GM19397 (cell line): ENCODE measurements around the gene PARP8.
"Not testable (repeated sequence)": the region's sequence is repeated elsewhere in the genome, so short reads cannot be mapped to it uniquely, and the experiment has no call there.

Source experiments
- ATAC-seq: cut with Tn5 transposase; IDR thresholded peaks from one replicate; pipeline ENCODE4 v1.9.1; 2021; ENCODE audit warnings: mild to moderate bottlenecking, moderate library complexity; ENCODE audit not compliant: unreplicated experiment

The PARP8 gene

DNA sequence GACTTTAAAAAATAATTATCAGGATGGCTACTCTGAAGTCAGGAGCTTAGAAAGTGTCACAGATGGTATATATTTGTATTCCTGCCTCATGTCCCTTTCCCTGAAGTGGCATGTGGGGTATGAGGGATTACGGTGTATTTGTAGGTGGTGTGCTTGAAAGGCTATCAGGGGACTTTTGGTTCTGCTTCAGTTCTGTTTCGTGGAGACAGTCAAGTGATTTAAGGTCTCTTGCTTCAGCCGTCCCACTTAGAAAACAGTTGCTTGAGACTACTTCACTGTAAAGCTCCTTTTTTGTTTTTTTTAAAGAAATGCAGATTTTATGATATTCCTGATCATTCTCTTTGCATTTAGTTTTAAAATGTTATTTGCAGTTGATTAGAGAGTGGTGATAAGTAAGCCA is 18.3 kb downstream of the PARP8 start:
- no peak for ATAC-seq

DNA sequence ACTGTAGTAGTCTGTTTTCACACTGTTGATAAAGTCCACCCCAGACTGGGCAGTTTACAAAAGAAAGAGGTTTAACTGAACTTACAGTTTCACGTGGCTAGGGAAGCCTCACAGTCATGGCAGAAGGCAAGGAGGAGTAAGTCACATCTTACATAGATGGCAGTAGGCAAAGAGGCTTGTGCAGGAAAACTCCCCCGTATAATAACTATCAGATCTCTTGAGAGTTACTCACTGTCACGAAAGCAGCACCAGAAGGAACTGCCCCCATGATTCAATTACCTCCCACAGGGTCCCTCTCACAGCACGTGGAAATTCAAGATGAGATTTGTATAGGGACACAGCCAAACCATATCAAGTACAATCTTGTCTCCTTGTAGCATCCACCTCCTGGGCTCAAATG is 21.1 kb downstream of the PARP8 start:
- ATAC-seq, result no peak

DNA sequence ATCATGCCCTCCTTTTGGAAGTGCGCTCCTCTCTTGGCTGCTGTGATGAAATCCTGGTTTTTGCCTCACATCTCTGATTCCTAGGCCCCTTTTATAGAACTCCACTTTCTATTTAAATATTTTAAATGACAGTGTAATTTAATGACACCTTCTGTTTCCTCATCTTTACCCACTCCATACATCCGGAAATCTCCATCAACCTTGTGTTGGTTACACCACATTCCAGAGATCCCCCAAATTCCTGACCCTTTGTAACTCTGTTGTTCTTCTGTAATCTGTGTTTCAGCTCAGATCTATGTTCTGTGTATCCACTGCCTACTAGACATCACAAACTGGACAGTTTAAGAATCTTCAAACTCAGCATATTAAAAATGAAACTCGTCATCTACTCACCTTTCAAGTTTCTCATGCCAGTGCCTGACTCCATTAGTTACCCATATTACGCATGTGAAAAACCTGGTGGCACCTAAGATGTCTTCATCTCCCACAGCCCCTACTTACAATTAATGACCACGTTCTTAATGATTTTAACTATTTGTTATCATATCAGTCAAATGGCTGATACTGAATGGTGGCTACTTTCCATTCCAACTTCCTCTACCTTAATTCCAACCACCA is 25.1 kb downstream of the PARP8 start:
- no peak for ATAC-seq

DNA sequence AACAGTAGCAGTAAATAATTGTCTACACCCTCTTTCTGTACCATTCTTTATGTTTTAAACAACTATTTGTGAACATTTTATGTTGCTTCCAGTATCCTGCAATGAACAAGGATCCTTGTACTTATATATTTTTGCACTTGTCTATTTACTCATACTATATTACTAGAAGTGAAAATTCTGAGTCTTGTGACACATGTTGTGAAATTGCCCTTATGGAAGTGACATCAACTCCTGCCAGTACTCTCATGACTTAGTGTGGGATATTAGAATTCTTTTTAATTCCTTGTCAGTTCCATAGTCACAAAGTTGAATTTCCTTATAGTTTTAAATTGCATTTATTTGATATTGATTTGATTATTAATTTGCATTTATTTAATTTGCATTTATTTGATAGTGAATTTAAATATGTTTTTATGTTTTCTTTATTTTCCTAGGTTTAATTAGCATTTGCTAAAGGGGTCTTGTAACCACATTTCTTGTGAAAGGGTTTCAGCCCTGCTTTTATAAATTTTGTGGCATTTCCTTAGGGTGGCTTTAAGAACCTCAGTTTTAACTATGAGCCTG is 27.7 kb downstream of the PARP8 start:
- no peak for ATAC-seq

GRCh38 chr5:50694626-50695025 is 28.2 kb downstream of the PARP8 start:
- not testable (repeated sequence) for ATAC-seq

DNA sequence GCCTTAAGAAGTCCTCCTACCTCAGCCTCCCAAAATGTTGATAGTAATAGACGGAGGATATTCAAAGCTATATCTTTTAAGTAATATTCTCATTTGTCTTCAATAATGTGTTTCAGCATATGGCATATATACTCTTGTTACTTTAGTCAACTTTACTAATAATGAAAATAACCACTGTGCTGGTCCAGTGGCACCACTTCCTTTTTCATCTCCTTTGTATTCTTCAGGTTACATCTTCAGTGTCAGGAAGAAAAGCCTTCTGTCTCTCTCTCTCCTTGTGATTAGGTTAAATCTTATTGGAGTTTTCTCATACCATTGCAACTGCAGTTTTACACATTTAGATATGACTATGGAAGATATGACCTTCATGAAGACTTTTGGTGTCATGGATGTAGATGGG is 31.3 kb downstream of the PARP8 start:
- no peak for ATAC-seq

- no peak for ATAC-seq
Observed at GRCh38 chr5:50699737-50700136, 33.3 kb downstream of the PARP8 start.

DNA sequence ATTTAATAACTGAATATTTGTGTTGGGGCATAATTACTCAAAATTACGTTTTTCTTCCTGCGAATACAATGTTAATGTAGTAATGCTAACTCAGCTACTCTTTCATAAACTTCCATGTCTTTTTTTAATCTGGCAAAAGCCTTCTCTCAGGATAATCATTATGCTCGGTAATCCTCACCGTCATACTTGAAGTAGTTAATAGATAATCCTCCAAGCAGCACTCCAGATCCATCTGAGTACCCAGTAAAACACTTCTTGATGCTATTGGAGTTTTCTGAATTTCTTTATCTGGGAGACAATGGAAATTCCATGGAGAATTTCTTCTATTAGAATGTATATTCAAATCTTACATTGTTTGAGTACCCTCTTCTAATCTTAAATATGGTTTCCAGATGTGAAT is 34.3 kb downstream of the PARP8 start:
- ATAC-seq, result no peak

- ATAC-seq, result no peak
Observed at GRCh38 chr5:50702615-50703366, 36.4 kb downstream of the PARP8 start.

GRCh38 chr5:50703367-50703666 is 36.9 kb downstream of the PARP8 start:
- no peak for ATAC-seq

DNA sequence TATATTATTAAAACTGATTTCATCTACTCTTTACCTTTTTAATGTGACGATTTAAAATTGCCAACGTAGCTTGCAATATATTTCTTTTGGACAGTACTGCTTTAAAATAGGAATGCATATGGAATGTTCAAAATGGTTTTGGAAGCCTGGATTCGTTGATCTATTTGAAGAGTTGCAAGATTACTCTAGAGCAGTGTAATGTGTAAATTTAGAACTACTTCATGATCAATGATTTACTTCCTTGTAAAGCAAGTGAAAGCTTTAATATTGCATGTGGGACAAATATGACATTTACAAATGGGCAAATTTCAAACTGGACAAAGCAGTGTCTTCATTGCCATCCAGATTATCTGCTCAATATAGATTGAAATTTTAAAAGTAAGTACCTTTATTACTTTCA is 38.3 kb downstream of the PARP8 start:
- no peak for ATAC-seq

DNA sequence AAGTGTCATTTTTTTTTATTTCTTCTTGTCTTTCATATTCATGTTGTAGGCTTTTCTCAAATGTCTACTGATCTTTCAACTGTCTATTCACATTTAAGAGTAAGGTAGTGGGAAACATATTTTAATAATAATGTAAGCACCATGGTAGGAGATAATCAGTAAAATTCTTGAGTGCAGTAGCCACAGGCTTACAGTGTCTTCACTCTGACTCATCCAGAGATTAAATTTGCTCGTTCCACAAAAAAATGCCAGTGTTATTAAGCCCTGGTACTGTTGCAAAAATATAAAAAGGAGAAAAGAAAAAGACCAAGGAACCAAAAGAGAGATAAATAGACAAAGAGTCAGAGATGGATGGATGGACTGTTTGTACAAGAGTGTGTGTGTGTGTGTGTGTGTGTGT is 43.0 kb downstream of the PARP8 start:
- ATAC-seq, result no peak

DNA sequence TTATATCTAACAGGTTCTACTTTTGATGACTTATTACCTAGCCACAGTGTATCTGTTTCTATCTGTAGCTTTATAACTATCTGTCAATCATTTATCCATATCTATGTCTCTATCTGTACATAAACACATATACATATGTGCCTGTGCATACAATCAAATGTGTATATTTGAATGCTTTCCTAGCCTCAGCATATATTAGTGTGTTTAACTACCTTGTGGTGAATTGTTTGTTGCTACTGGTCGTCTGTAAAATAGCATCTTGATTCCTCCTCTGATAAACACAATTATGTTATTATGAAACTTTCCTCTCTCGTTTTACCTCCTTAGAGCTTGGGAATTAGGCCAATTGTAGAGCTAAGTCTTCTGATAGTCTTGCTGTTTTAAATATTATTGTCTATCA is 44.4 kb downstream of the PARP8 start:
- peak; percentile 10 for ATAC-seq

GRCh38 chr5:50711280-50711679 is 44.8 kb downstream of the PARP8 start:
- ATAC-seq, result peak; percentile 94

- ATAC-seq, result no peak
Observed at GRCh38 chr5:50712479-50712878, 46.0 kb downstream of the PARP8 start.

GRCh38 chr5:50715001-50715400 is 48.6 kb downstream of the PARP8 start:
- no peak for ATAC-seq

DNA sequence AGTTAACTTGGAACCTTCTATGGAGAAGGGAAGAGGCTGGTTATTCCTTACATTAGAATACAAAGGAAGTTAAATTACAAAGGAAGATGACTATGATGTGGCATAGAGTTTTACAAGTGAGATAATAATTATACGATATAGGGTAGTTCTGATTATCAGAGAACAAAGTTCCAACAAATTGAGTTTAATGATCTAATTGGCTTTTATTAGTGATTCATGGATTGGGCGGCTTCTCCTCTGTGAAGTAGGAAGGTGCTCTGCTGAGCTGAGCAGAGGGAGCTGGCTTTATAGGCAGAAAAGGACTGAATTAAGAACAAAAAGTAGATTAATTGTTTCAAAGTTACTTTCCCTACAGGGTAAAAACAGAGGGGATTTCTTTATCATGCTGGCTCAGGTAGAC is 49.7 kb downstream of the PARP8 start:
- ATAC-seq, result no peak

- ATAC-seq, result peak; percentile 66
Observed at GRCh38 chr5:50717651-50718050, 51.2 kb downstream of the PARP8 start.

DNA sequence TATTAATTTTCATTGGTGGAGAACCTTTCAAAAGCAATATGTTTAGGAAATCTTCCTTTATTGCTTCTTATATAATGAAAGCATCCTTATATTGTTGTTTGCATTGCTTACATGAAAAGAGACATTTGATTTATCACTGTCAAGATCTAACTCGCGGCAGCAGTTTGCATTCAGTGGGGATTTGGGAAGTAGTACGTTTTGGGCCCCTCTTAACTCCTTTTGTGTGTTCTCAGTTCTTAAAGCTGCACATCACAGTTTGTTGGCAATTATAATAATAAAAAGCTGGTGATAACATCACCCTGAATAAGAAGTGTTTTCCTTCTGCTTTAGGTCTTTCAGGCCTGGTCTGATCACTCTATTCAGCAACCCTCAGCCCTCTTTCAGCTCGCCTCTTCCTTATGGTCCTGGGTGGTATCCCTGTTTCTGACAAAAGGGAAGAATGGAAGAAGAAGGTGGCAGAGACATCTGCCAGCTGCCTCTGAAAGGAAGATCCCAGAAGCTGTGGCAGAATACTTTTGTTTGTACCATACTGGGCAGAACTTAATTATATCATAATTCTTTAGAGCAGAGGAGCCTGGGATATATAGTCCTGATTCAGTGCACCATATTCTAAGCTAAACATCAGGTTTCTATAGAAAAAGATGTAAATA is 53.7 kb downstream of the PARP8 start:
- no peak for ATAC-seq

- ATAC-seq, result no peak
Observed at GRCh38 chr5:50722223-50722622, 55.8 kb downstream of the PARP8 start.

GRCh38 chr5:50724262-50724661 is 57.8 kb downstream of the PARP8 start:
- no peak for ATAC-seq

- no peak for ATAC-seq
Observed at GRCh38 chr5:50725800-50726474, 59.5 kb downstream of the PARP8 start.
